ENCODE results near the gene BCL11A. TPM values are rescaled to one million over a fixed set of nuclear protein-coding genes. Genes with fewer than 3 reads are reported as not detected.

BCL11A gene
- total RNA-seq, 2 experiments from 2014 or later = not detected

- no peak overlapping the region for H3K4me3 Mint-ChIP-seq
- CTCF ChIA-PET = no interaction called here
- DNase-seq = no peak
Observed at GRCh38 chr2:60475123-60475830, 78.2 kb downstream of the BCL11A start.

GRCh38 chr2:60474301-60474700 is 79.2 kb downstream of the BCL11A start:
- H3K9me3 Mint-ChIP-seq = no peaks in the 10 kb centered on the region
- H3K27ac Mint-ChIP-seq = no peak overlapping the region
- H3K4me3 Mint-ChIP-seq = no peak overlapping the region
- DNase-seq = no peak
- no peaks in the 10 kb centered on the region for H3K4me1 Mint-ChIP-seq
- ChIA-PET POLR2A (no interaction called here), CTCF (no interaction called here)
- no peaks in the 10 kb centered on the region for H3K36me3 Mint-ChIP-seq (ENCODE audit: low read depth)
- H3K27me3 Mint-ChIP-seq = no peaks in the 10 kb centered on the region

More at GRCh38 chr2:60475123-60475830, 78.2 kb downstream of the BCL11A start:
- Mint-ChIP-seq H3K27ac (no peak overlapping the region), H3K4me1 (no peaks in the 10 kb centered on the region), H3K27me3 (no peaks in the 10 kb centered on the region), H3K36me3 (ENCODE audit: low read depth) (no peaks in the 10 kb centered on the region), H3K9me3 (no peaks in the 10 kb centered on the region)
- POLR2A ChIA-PET = no interaction called here

GRCh38 chr2:60473546-60473945 is 79.9 kb downstream of the BCL11A start:
- Mint-ChIP-seq H3K4me3 (no peak overlapping the region), H3K27me3 (no peaks in the 10 kb centered on the region), H3K9me3 (no peaks in the 10 kb centered on the region), H3K36me3 (ENCODE audit: low read depth) (no peaks in the 10 kb centered on the region), H3K27ac (no peak overlapping the region), H3K4me1 (no peaks in the 10 kb centered on the region)
- POLR2A ChIA-PET = no interaction called here
- CTCF ChIA-PET = no interaction called here
- DNase-seq = no peak

- no peak for DNase-seq
- ChIA-PET POLR2A (no interaction called here), CTCF (no interaction called here)
- Mint-ChIP-seq H3K4me3 (no peak overlapping the region), H3K36me3 (ENCODE audit: low read depth) (no peaks in the 10 kb centered on the region), H3K27ac (no peak overlapping the region), H3K27me3 (no peaks in the 10 kb centered on the region), H3K9me3 (no peaks in the 10 kb centered on the region), H3K4me1 (no peaks in the 10 kb centered on the region)
Observed at GRCh38 chr2:60472663-60473289, 80.7 kb downstream of the BCL11A start.

GRCh38 chr2:60472041-60472440 is 81.4 kb downstream of the BCL11A start:
- Mint-ChIP-seq H3K4me1 (no peaks in the 10 kb centered on the region), H3K36me3 (ENCODE audit: low read depth) (no peaks in the 10 kb centered on the region), H3K4me3 (no peak overlapping the region), H3K27ac (no peak overlapping the region), H3K27me3 (no peaks in the 10 kb centered on the region), H3K9me3 (no peaks in the 10 kb centered on the region)
- DNase-seq = no peak
- CTCF ChIA-PET = no interaction called here
- POLR2A ChIA-PET = no interaction called here

- no peak for DNase-seq
- H3K36me3 Mint-ChIP-seq (ENCODE audit: low read depth) = no peaks in the 10 kb centered on the region
- no peaks in the 10 kb centered on the region for H3K27me3 Mint-ChIP-seq
- H3K4me1 Mint-ChIP-seq = no peaks in the 10 kb centered on the region
- H3K27ac Mint-ChIP-seq = no peak overlapping the region
- CTCF ChIA-PET = no interaction called here
- POLR2A ChIA-PET = no interaction called here
- no peak overlapping the region for H3K4me3 Mint-ChIP-seq
- no peaks in the 10 kb centered on the region for H3K9me3 Mint-ChIP-seq
Observed at GRCh38 chr2:60470340-60470739, 83.1 kb downstream of the BCL11A start.

- DNase-seq = no peak
- Mint-ChIP-seq H3K9me3 (no peaks in the 10 kb centered on the region), H3K27me3 (no peaks in the 10 kb centered on the region), H3K4me1 (no peaks in the 10 kb centered on the region), H3K27ac (no peak overlapping the region), H3K36me3 (ENCODE audit: low read depth) (no peaks in the 10 kb centered on the region), H3K4me3 (no peak overlapping the region)
- ChIA-PET POLR2A (no interaction called here), CTCF (no interaction called here)
Observed at GRCh38 chr2:60469536-60470317, 83.7 kb downstream of the BCL11A start.

GRCh38 chr2:60468382-60469085 is 84.9 kb downstream of the BCL11A start:
- ChIA-PET CTCF (no interaction called here), POLR2A (no interaction called here)
- no peak overlapping the region for H3K4me3 Mint-ChIP-seq
- DNase-seq = no peak
- H3K9me3 Mint-ChIP-seq = no peaks in the 10 kb centered on the region
- no peak overlapping the region for H3K27ac Mint-ChIP-seq
- no peaks in the 10 kb centered on the region for H3K4me1 Mint-ChIP-seq
- no peaks in the 10 kb centered on the region for H3K36me3 Mint-ChIP-seq (ENCODE audit: low read depth)
- peaks cover 3% of the 10 kb centered on the region for H3K27me3 Mint-ChIP-seq

- no peaks in the 10 kb centered on the region for H3K9me3 Mint-ChIP-seq
- H3K27ac Mint-ChIP-seq = no peak overlapping the region
- peaks cover 3% of the 10 kb centered on the region for H3K27me3 Mint-ChIP-seq
- H3K36me3 Mint-ChIP-seq (ENCODE audit: low read depth) = no peaks in the 10 kb centered on the region
- no peak for DNase-seq
- ChIA-PET CTCF (no interaction called here), POLR2A (no interaction called here)
- no peak overlapping the region for H3K4me3 Mint-ChIP-seq
- no peaks in the 10 kb centered on the region for H3K4me1 Mint-ChIP-seq
Observed at GRCh38 chr2:60466161-60466702, 87.2 kb downstream of the BCL11A start.

- Mint-ChIP-seq H3K4me3 (no peak overlapping the region), H3K36me3 (ENCODE audit: low read depth) (no peaks in the 10 kb centered on the region), H3K9me3 (no peaks in the 10 kb centered on the region), H3K27me3 (peaks cover 3% of the 10 kb centered on the region), H3K27ac (no peak overlapping the region), H3K4me1 (no peaks in the 10 kb centered on the region)
- ChIA-PET POLR2A (no interaction called here), CTCF (no interaction called here)
- no peak for DNase-seq
Observed at GRCh38 chr2:60465736-60466135, 87.7 kb downstream of the BCL11A start.

GRCh38 chr2:60463249-60463648 is 90.2 kb downstream of the BCL11A start:
- no peak overlapping the region for H3K27ac Mint-ChIP-seq

GRCh38 chr2:60461421-60462108 is 91.9 kb downstream of the BCL11A start:
- peaks cover 3% of the 10 kb centered on the region for H3K27me3 Mint-ChIP-seq
- no peaks in the 10 kb centered on the region for H3K4me1 Mint-ChIP-seq
- no peaks in the 10 kb centered on the region for H3K9me3 Mint-ChIP-seq
- POLR2A ChIA-PET = no interaction called here
- no peaks in the 10 kb centered on the region for H3K36me3 Mint-ChIP-seq (ENCODE audit: low read depth)
- no peak overlapping the region for H3K27ac Mint-ChIP-seq
- CTCF ChIA-PET = no interaction called here
- no peak for DNase-seq
- H3K4me3 Mint-ChIP-seq = no peak overlapping the region

More at GRCh38 chr2:60463249-60463648, 90.2 kb downstream of the BCL11A start:
- Mint-ChIP-seq H3K36me3 (ENCODE audit: low read depth) (no peaks in the 10 kb centered on the region), H3K4me1 (no peaks in the 10 kb centered on the region), H3K4me3 (no peak overlapping the region), H3K27me3 (peaks cover 3% of the 10 kb centered on the region), H3K9me3 (no peaks in the 10 kb centered on the region)
- DNase-seq = no peak
- ChIA-PET POLR2A (no interaction called here), CTCF (no interaction called here)
